Measurements from ENCODE around the gene TOP2A. TPM values are rescaled to one million over a fixed set of nuclear protein-coding genes. Genes with fewer than 3 reads are reported as not detected.

Gene TOP2A
- total RNA-seq, 4 donors from 2014 or later: 0.75 to 8.5 (median 3.7) TPM

DNA sequence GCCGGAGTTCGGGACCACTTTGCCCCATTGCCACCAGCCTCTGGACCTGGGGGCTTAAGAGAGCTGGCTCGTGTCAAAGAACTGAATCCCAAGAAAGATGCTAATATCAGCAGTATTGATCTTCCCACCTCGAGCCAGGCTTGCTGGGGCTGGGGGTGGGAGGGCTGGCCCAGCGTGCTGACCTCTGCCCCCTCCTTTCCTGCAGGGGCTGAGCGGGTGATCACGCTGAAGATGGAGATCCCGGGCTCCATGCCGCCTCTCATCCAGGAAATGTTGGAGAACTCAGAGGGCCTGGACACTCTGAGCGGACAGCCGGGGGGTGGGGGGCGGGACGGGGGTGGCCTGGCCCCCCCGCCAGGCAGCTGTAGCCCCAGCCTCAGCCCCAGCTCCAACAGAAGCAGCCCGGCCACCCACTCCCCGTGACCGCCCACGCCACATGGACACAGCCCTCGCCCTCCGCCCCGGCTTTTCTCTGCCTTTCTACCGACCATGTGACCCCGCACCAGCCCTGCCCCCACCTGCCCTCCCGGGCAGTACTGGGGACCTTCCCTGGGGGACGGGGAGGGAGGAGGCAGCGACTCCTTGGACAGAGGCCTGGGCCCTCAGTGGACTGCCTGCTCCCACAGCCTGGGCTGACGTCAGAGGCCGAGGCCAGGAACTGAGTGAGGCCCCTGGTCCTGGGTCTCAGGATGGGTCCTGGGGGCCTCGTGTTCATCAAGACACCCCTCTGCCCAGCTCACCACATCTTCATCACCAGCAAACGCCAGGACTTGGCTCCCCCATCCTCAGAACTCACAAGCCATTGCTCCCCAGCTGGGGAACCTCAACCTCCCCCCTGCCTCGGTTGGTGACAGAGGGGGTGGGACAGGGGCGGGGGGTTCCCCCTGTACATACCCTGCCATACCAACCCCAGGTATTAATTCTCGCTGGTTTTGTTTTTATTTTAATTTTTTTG lies 61.6 kb downstream of the TOP2A start:
- TF ChIP-seq, protein P1, sequence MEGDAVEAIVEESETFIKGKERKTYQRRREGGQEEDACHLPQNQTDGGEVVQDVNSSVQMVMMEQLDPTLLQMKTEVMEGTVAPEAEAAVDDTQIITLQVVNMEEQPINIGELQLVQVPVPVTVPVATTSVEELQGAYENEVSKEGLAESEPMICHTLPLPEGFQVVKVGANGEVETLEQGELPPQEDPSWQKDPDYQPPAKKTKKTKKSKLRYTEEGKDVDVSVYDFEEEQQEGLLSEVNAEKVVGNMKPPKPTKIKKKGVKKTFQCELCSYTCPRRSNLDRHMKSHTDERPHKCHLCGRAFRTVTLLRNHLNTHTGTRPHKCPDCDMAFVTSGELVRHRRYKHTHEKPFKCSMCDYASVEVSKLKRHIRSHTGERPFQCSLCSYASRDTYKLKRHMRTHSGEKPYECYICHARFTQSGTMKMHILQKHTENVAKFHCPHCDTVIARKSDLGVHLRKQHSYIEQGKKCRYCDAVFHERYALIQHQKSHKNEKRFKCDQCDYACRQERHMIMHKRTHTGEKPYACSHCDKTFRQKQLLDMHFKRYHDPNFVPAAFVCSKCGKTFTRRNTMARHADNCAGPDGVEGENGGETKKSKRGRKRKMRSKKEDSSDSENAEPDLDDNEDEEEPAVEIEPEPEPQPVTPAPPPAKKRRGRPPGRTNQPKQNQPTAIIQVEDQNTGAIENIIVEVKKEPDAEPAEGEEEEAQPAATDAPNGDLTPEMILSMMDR (IDR thresholded peaks at IDR 0.05; ENCODE audit: low read depth): no peak

DNA sequence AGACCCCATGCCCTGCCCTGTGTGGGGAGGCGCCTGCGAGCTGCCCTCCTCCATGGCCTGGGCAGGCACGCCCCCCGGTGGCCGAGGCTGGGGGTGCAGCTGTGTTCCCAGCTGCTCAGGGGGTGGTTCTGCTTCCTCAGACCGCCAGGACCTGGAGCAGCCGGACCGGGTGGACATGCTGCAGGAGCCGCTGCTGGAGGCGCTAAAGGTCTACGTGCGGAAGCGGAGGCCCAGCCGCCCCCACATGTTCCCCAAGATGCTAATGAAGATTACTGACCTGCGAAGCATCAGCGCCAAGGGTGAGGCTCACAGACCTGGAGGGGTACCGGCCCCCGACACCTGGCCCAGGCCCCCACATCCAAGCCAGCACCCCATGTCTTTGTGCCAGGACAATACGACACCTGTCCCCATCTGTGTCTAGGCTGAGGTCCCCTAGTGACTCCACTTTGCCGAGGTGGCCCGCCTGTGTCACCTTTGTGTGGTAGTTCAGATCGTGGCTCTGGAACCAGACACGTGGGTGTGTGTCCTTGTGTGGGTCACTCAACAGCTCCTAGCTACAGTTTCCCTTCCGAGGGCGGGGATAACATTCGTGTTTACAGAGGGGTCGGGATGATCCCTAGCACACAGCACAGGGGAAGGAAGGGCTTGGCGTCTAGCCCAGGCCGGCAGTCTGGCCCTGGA lies 62.4 kb downstream of the TOP2A start:
- TF ChIP-seq, protein P1 (IDR thresholded peaks at IDR 0.05; ENCODE audit: low read depth): no peak

DNA sequence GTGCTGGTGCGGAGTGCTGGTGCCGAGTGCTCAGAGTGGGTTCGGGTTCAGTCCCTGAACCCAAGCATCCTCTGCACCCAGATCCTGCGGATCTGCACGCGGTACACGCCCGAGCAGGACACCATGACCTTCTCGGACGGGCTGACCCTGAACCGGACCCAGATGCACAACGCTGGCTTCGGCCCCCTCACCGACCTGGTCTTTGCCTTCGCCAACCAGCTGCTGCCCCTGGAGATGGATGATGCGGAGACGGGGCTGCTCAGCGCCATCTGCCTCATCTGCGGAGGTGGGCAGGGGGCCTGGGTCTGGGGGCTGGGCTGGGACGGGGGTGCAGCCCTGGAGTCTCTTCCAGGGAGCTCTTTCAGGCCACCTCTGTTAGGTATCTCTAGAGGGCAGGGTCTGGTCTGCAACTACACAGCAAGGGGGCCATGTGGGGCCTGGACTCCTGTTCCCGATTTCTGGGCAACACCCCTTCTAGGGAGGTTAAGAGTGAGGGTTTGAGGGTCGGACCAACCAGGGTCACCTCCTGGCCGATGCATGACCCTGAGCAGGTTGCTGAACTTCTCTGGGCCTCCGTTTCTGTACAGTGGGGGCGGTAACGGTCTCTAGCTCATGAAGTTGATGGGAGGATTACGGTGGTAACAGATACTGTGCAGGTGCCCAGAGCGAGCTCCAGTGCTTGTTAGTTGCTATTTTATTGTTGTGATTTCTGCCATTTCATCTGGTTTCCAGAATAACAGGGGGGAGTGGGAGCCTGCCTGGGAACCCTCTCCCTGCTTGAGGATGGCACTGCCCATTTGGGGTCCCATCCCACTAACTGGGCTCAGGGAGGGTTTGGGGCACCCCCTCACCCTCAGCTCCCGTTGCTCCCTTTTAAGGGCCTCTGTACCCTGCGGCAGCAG lies 63.2 kb downstream of the TOP2A start:
- TF ChIP-seq, protein P1 (IDR thresholded peaks at IDR 0.05; ENCODE audit: low read depth): no peak

DNA sequence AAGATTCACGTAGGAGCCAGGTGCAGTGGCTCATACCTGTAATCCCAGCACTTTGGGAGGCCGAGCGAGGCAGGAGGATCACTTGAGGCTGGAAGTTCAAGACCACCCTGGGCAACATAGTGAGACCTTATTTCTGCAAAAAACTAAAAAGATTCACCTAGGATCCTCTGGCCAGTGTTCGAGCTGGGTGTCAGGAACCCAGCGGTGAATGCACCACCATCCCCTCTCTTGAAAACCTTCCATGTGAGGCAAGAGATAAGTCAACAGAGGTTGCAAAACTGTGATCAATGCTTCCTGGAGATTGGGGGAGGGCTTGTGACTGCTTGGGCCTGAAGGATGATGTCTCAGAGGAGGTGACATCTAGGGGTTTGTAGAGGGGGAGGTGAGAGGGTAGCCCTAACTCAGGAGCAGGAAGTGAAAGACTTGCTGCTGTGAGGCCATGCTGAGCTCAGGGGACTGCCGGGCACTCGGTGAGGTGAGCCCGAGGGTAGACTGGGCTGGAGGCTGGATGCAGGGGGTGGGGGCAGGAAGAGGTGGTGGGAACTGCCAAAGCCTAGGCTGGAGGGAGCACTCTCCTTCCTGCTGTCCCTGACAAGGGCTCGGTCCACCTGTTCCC lies 64.8 kb downstream of the TOP2A start:
- TF ChIP-seq, protein P1 (IDR thresholded peaks at IDR 0.05; ENCODE audit: low read depth): no peak

DNA sequence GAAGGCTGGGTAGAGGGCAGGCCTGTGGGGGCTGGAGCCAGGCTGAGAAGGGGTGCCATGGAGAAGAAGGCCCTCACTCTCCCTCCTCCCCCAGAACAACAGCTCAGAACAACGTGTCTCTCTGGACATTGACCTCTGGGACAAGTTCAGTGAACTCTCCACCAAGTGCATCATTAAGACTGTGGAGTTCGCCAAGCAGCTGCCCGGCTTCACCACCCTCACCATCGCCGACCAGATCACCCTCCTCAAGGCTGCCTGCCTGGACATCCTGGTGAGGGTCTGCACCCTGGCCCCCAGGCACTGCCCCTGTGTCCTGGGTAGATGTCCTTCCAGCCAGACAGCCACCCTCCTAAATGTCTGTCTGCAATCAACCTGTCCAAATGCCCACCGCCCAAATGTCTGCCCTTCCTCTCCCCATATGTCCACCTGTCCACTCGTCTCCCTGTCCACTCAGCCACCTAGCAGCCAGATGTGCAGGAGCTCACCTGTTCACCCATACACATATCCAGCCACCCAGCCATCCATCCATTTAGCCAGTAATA lies 65.4 kb downstream of the TOP2A start:
- TF ChIP-seq, protein P1 (IDR thresholded peaks at IDR 0.05; ENCODE audit: low read depth): no peak

DNA sequence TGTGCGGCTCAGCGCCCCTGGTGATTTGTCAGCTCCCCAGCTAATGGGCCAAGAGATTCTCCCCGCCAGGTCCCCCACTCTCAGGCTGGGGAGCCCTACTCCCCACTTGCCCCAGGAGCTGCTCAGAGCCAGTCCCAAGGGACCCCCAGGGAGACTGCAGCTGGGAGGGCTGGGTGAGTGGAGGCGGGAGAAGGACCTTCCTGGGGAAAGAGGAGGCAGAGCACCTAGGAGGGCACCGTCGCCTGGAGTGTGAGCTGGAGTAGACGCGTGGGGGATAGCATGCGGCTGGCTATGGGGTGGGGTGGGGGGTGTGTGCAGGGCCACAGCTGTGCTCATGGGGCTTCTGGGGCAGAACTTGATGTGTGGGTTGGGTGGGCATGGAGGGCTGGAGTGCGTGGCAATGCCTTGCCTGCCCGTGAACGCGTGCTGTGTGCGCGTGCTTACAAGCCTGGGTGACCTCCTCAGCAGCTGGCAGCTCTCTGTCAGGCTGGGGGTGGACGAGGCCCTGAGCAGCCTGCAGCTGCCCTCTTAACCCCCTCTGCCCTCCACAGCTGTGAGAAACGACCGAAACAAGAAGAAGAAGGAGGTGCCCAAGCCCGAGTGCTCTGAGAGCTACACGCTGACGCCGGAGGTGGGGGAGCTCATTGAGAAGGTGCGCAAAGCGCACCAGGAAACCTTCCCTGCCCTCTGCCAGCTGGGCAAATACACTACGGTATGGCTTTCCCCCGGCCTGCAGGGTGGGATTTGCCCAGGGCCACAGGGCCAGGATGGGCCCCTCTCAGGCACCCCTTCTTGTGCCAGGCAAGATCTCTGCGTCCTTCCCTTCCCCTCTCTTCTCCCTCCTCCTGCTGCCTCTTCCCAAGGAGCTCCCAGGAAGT lies 66.1 kb downstream of the TOP2A start:
- TF ChIP-seq, protein P1 (IDR thresholded peaks at IDR 0.05; ENCODE audit: low read depth): no peak
